ENCODE data around the gene ALMS1.

ALMS1 gene

DNA sequence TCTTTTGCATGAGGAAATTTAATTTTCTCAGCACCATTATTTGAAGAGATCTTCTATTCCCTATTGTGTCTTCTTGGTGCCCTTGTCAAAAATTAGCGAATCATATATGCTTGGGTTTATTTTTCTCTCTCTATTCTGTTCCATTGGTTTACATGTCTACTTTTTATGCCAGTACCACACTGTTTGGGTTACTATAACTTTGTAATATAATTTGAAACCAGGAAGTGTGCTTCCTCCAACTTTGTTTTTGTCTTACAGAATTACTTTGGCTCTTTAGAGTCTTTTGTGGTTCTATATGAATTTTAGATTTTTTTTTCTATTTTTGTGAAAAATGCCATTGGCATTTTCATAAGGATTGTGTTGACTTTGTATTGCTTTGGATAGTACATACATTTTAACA is 17.6 kb downstream of the ALMS1 start:
- Histone ChIP-seq H3K9me3 (ENCODE audit: control insufficient read depth, insufficient read depth, low read length) (no peaks in the 10 kb centered on the region), H3K9ac (ENCODE audit: low read depth, low read length) (no peak overlapping the region), H3K27me3 (ENCODE audit: control insufficient read depth, insufficient read depth, low read length) (no peaks in the 10 kb centered on the region), H3K4me3 (ENCODE audit: low read depth, low read length) (no peak overlapping the region), H3K4me1 (ENCODE audit: control insufficient read depth, insufficient read depth, low read length) (no peaks in the 10 kb centered on the region), H3K27ac (ENCODE audit: low read depth, low read length) (no peak overlapping the region), H3K36me3 (ENCODE audit: control insufficient read depth, insufficient read depth, low read length) (peaks cover 3% of the 10 kb centered on the region; the same call in 1 of the 2 replicates)

- no peaks in the 10 kb centered on the region for H3K4me1 ChIP-seq (ENCODE audit: control insufficient read depth, insufficient read depth, low read length)
- H3K4me3 ChIP-seq (ENCODE audit: low read depth, low read length), result no peak overlapping the region
- no peaks in the 10 kb centered on the region for H3K9me3 ChIP-seq (ENCODE audit: control insufficient read depth, insufficient read depth, low read length)
- no peak overlapping the region for H3K9ac ChIP-seq (ENCODE audit: low read depth, low read length)
- H3K27me3 ChIP-seq (ENCODE audit: control insufficient read depth, insufficient read depth, low read length), result no peaks in the 10 kb centered on the region
- peaks cover 1% of the 10 kb centered on the region; the same call in 1 of the 2 replicates for H3K36me3 ChIP-seq (ENCODE audit: control insufficient read depth, insufficient read depth, low read length)
- no peak overlapping the region for H3K27ac ChIP-seq (ENCODE audit: low read depth, low read length)
Measured at GRCh38 chr2:73404409-73404808, 18.8 kb downstream of the ALMS1 start.

- Histone ChIP-seq H3K4me3 (ENCODE audit: low read depth, low read length) (no peak overlapping the region), H3K9me3 (ENCODE audit: control insufficient read depth, insufficient read depth, low read length) (no peaks in the 10 kb centered on the region), H3K36me3 (ENCODE audit: control insufficient read depth, insufficient read depth, low read length) (peaks cover 3% of the 10 kb centered on the region), H3K27me3 (ENCODE audit: control insufficient read depth, insufficient read depth, low read length) (no peaks in the 10 kb centered on the region), H3K27ac (ENCODE audit: low read depth, low read length) (no peak overlapping the region), H3K4me1 (ENCODE audit: control insufficient read depth, insufficient read depth, low read length) (no peaks in the 10 kb centered on the region), H3K9ac (ENCODE audit: low read depth, low read length) (no peak overlapping the region)
Measured at GRCh38 chr2:73406996-73407395, 21.4 kb downstream of the ALMS1 start.

DNA sequence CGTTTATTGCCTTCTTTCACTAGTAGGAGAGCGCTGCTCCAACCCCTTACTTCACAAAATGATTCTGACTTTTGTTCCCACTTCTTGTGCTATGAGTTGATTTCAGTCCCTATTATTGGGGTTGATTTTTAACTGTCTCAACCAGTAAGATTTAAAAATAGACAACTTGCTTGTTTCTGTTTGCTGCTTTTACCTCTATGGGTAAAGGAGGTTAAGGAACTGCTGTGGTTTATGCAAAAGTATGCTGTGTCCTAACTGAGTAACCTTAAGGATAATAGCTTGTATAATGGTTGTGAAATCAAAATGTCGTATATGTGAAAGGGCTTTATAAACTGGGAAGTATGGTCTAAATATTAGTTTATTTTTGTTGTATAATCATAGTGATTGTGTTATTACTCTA is 22.6 kb downstream of the ALMS1 start:
- H3K4me3 ChIP-seq (ENCODE audit: low read depth, low read length), result no peak overlapping the region
- H3K9me3 ChIP-seq (ENCODE audit: control insufficient read depth, insufficient read depth, low read length), result no peaks in the 10 kb centered on the region
- no peaks in the 10 kb centered on the region for H3K27me3 ChIP-seq (ENCODE audit: control insufficient read depth, insufficient read depth, low read length)
- no peak overlapping the region for H3K9ac ChIP-seq (ENCODE audit: low read depth, low read length)
- no peak overlapping the region for H3K27ac ChIP-seq (ENCODE audit: low read depth, low read length)
- H3K4me1 ChIP-seq (ENCODE audit: control insufficient read depth, insufficient read depth, low read length), result no peaks in the 10 kb centered on the region
- peaks cover 3% of the 10 kb centered on the region for H3K36me3 ChIP-seq (ENCODE audit: control insufficient read depth, insufficient read depth, low read length)

DNA sequence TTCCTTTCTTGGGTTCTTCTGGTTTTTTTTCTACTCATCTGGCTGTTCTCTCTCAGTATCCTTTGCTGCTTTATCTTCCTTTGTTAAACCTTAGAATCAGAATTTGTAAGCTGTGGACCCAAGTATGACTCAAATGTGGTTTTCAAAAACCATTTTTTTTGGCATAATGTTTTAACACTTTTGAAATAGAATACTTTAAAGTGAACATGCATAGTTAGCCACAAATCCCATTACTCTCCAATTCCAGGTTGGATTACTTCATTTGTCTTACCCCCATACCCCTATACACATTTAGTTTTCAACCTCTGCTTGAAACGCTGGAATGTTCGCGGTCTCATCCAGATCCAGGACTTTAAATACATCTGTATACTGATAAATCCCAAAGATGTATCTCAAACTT is 29.1 kb downstream of the ALMS1 start:
- H3K4me1 ChIP-seq (ENCODE audit: control insufficient read depth, insufficient read depth, low read length), result no peaks in the 10 kb centered on the region
- H3K27me3 ChIP-seq (ENCODE audit: control insufficient read depth, insufficient read depth, low read length), result no peaks in the 10 kb centered on the region
- no peak overlapping the region for H3K27ac ChIP-seq (ENCODE audit: low read depth, low read length)
- no peak overlapping the region for H3K9ac ChIP-seq (ENCODE audit: low read depth, low read length)
- peaks cover 13% of the 10 kb centered on the region for H3K36me3 ChIP-seq (ENCODE audit: control insufficient read depth, insufficient read depth, low read length)
- H3K9me3 ChIP-seq (ENCODE audit: control insufficient read depth, insufficient read depth, low read length), result no peaks in the 10 kb centered on the region
- H3K4me3 ChIP-seq (ENCODE audit: low read depth, low read length), result no peak overlapping the region

DNA sequence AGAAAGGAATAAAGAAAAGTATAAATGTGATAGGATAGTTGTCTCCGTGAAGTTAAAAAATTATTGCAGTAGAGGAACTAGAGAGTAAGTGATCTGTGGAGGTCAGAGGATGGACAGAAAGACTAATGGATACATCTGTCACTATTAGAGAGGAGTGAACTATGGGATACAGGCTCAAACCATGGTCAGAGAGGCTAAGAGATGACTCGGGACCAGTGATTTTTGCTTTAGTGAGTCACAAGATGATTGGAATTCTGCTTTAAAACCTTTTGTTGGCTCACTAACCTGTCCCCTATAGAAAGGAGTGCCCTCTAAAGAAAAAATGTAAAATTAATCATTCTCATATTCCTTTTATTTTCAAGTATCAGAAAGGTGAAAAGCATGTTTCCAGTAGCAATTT is 30.3 kb downstream of the ALMS1 start:
- no peaks in the 10 kb centered on the region for H3K9me3 ChIP-seq (ENCODE audit: control insufficient read depth, insufficient read depth, low read length)
- no peak overlapping the region for H3K4me3 ChIP-seq (ENCODE audit: low read depth, low read length)
- H3K27me3 ChIP-seq (ENCODE audit: control insufficient read depth, insufficient read depth, low read length), result no peaks in the 10 kb centered on the region
- H3K4me1 ChIP-seq (ENCODE audit: control insufficient read depth, insufficient read depth, low read length), result no peaks in the 10 kb centered on the region
- H3K36me3 ChIP-seq (ENCODE audit: control insufficient read depth, insufficient read depth, low read length), result peaks cover 22% of the 10 kb centered on the region
- H3K27ac ChIP-seq (ENCODE audit: low read depth, low read length), result no peak overlapping the region
- no peak overlapping the region for H3K9ac ChIP-seq (ENCODE audit: low read depth, low read length)

- H3K27me3 ChIP-seq (ENCODE audit: control insufficient read depth, insufficient read depth, low read length), result no peaks in the 10 kb centered on the region
- H3K27ac ChIP-seq (ENCODE audit: low read depth, low read length), result no peak overlapping the region
Measured at GRCh38 chr2:73418343-73418742, 32.7 kb downstream of the ALMS1 start.

GRCh38 chr2:73423913-73424312 is 38.3 kb downstream of the ALMS1 start:
- Histone ChIP-seq H3K9me3 (ENCODE audit: control insufficient read depth, insufficient read depth, low read length) (no peaks in the 10 kb centered on the region), H3K36me3 (ENCODE audit: control insufficient read depth, insufficient read depth, low read length) (peaks cover 67% of the 10 kb centered on the region)

More at GRCh38 chr2:73418343-73418742, 32.7 kb downstream of the ALMS1 start:
- Histone ChIP-seq H3K9ac (ENCODE audit: low read depth, low read length) (no peak overlapping the region), H3K4me1 (ENCODE audit: control insufficient read depth, insufficient read depth, low read length) (no peaks in the 10 kb centered on the region), H3K36me3 (ENCODE audit: control insufficient read depth, insufficient read depth, low read length) (peaks cover 36% of the 10 kb centered on the region), H3K9me3 (ENCODE audit: control insufficient read depth, insufficient read depth, low read length) (no peaks in the 10 kb centered on the region), H3K4me3 (ENCODE audit: low read depth, low read length) (no peak overlapping the region)

DNA sequence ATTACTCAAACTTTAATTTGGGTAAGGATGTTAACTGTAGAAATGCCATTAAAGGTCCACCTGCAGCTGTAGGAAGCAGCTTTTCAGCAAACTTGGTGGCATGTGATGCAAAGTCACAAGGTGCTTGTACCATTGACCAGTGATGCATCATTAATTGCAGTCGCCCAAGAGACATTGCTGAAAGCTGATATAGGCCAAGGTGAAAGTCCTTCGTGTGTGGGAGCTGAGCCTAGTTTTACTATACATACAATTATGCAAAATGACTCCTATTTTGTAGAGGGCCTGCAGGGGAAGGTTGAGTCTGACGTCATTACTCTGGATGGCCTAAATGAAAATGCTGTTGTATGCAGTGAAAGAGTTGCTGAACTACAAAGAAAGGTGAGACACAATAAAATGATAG is 40.5 kb downstream of the ALMS1 start:
- no peak overlapping the region for H3K27ac ChIP-seq (ENCODE audit: low read depth, low read length)
- H3K9ac ChIP-seq (ENCODE audit: low read depth, low read length), result no peak overlapping the region
- no peak overlapping the region for H3K4me3 ChIP-seq (ENCODE audit: low read depth, low read length)
- no peaks in the 10 kb centered on the region for H3K4me1 ChIP-seq (ENCODE audit: control insufficient read depth, insufficient read depth, low read length)
- H3K9me3 ChIP-seq (ENCODE audit: control insufficient read depth, insufficient read depth, low read length), result no peaks in the 10 kb centered on the region
- no peaks in the 10 kb centered on the region for H3K27me3 ChIP-seq (ENCODE audit: control insufficient read depth, insufficient read depth, low read length)
- peaks cover 47% of the 10 kb centered on the region for H3K36me3 ChIP-seq (ENCODE audit: control insufficient read depth, insufficient read depth, low read length)

More at GRCh38 chr2:73423913-73424312, 38.3 kb downstream of the ALMS1 start:
- H3K4me3 ChIP-seq (ENCODE audit: low read depth, low read length), result no peak overlapping the region
- no peaks in the 10 kb centered on the region for H3K27me3 ChIP-seq (ENCODE audit: control insufficient read depth, insufficient read depth, low read length)
- H3K27ac ChIP-seq (ENCODE audit: low read depth, low read length), result no peak overlapping the region
- H3K4me1 ChIP-seq (ENCODE audit: control insufficient read depth, insufficient read depth, low read length), result no peaks in the 10 kb centered on the region
- H3K9ac ChIP-seq (ENCODE audit: low read depth, low read length), result no peak overlapping the region

- Histone ChIP-seq H3K4me3 (ENCODE audit: low read depth, low read length) (no peak overlapping the region), H3K36me3 (ENCODE audit: control insufficient read depth, insufficient read depth, low read length) (peaks cover 44% of the 10 kb centered on the region), H3K4me1 (ENCODE audit: control insufficient read depth, insufficient read depth, low read length) (no peaks in the 10 kb centered on the region), H3K9me3 (ENCODE audit: control insufficient read depth, insufficient read depth, low read length) (no peaks in the 10 kb centered on the region), H3K9ac (ENCODE audit: low read depth, low read length) (no peak overlapping the region), H3K27ac (ENCODE audit: low read depth, low read length) (no peak overlapping the region), H3K27me3 (ENCODE audit: control insufficient read depth, insufficient read depth, low read length) (no peaks in the 10 kb centered on the region)
Measured at GRCh38 chr2:73436019-73436418, 50.4 kb downstream of the ALMS1 start.

DNA sequence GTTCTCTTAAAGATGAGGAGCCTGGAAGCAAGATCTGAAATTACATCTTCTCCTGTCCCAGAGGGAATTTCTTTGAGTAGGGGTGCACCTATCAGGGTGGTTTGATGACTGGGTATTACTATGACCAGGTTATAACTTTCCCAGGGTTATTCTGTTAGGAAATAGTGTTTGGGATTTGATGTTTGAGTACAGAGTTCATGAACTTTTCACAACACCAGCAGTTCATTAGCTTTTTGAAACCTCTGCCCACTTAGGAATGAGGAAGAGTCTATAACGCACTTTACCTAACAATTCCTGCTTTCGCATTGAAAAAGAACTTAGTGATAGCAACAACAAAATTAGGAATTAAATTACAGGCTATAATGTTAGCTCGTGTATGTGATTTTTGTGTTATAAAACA is 58.6 kb downstream of the ALMS1 start:
- Histone ChIP-seq H3K36me3 (ENCODE audit: control insufficient read depth, insufficient read depth, low read length) (peaks cover 49% of the 10 kb centered on the region), H3K27ac (ENCODE audit: low read depth, low read length) (no peak overlapping the region), H3K9me3 (ENCODE audit: control insufficient read depth, insufficient read depth, low read length) (no peaks in the 10 kb centered on the region), H3K4me3 (ENCODE audit: low read depth, low read length) (no peak overlapping the region), H3K27me3 (ENCODE audit: control insufficient read depth, insufficient read depth, low read length) (no peaks in the 10 kb centered on the region), H3K9ac (ENCODE audit: low read depth, low read length) (no peak overlapping the region), H3K4me1 (ENCODE audit: control insufficient read depth, insufficient read depth, low read length) (no peaks in the 10 kb centered on the region)

GRCh38 chr2:73448856-73449255 is 63.2 kb downstream of the ALMS1 start:
- Histone ChIP-seq H3K4me3 (ENCODE audit: low read depth, low read length) (no peak overlapping the region), H3K27ac (ENCODE audit: low read depth, low read length) (no peak overlapping the region), H3K4me1 (ENCODE audit: control insufficient read depth, insufficient read depth, low read length) (no peaks in the 10 kb centered on the region), H3K9ac (ENCODE audit: low read depth, low read length) (no peak overlapping the region), H3K27me3 (ENCODE audit: control insufficient read depth, insufficient read depth, low read length) (no peaks in the 10 kb centered on the region), H3K36me3 (ENCODE audit: control insufficient read depth, insufficient read depth, low read length) (peaks cover 75% of the 10 kb centered on the region), H3K9me3 (ENCODE audit: control insufficient read depth, insufficient read depth, low read length) (no peaks in the 10 kb centered on the region)
